ENCODE measurements around the gene TUBGCP6.

GRCh38 chr22:50258361-50259292, 13.8 kb upstream of the TUBGCP6 start:
- TF ChIP-seq CTCF (IDR thresholded peaks at IDR 0.05) (no peak), EP300 (IDR thresholded peaks at IDR 0.05; ENCODE audit: low read depth) (no peak), POLR2A (IDR thresholded peaks at IDR 0.05) (no peak)

Data from transverse colon (tissue), 3 donors.